ENCODE measurements around the gene SHISA8. TPM values are rescaled to one million over a fixed set of nuclear protein-coding genes. Genes with fewer than 3 reads are reported as not detected.

Gene SHISA8
- total RNA-seq, 4 donors from 2014 or later: 0.30 TPM; not detected in 3

DNA sequence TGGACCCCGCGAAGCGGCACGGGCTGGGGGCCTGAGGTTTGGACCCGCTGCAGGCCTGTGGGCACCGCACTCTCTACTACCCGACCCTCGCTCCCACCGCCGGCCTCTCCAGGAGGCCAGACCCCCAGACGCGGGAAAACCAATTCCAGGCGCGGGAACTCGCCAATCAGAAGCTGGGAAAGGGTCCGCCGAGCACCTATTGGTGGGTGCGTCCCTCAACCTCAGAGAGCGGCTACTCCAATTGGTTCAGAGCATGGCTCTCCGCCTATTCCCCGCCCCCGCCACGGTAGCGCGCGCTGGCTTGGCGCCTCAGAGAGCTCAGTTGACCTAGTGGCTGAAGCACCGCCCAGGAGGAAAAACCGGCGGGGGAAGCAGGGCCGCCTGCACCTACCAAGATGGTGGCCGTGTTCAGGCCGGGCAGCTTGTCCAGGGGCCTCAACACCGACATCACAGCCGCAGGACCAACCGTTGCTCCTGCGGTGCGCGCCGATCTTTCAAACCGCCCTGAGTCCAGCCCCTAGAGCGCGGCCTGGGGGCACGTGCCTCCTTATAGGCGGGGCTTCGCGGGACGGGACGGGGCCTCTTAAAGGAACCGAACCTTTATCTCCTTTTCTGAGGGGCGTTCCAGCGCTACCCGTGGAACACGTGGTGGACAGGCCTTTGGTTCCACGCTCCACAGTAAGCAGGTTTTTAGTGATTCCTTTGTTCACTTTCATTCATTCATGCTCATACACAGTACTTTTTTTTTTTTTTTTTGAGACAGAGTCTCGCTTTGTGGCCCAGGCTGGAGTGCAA, 32.0 kb upstream of the SHISA8 start, which contains the start of gene CENPM:
Gene CENPM (minus strand): TSS at position 524 of the 795 bp plus-strand sequence. CDS start 76 bp downstream, at position 448.
- TF ChIP-seq POLR2A (IDR thresholded peaks at IDR 0.05): no peak
- TF ChIP-seq, protein P1, sequence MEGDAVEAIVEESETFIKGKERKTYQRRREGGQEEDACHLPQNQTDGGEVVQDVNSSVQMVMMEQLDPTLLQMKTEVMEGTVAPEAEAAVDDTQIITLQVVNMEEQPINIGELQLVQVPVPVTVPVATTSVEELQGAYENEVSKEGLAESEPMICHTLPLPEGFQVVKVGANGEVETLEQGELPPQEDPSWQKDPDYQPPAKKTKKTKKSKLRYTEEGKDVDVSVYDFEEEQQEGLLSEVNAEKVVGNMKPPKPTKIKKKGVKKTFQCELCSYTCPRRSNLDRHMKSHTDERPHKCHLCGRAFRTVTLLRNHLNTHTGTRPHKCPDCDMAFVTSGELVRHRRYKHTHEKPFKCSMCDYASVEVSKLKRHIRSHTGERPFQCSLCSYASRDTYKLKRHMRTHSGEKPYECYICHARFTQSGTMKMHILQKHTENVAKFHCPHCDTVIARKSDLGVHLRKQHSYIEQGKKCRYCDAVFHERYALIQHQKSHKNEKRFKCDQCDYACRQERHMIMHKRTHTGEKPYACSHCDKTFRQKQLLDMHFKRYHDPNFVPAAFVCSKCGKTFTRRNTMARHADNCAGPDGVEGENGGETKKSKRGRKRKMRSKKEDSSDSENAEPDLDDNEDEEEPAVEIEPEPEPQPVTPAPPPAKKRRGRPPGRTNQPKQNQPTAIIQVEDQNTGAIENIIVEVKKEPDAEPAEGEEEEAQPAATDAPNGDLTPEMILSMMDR (IDR thresholded peaks at IDR 0.05): peak in 2 of 4 experiments; percentile 5 to 34
- Histone ChIP-seq H3K9me3 (no peaks in the 10 kb centered on the region), H3K27ac (peak within 1 kb of the TSS; percentile 44 to 56), H3K4me1 (peaks cover 0 to 6% of the 10 kb centered on the region in 2 donors), H3K36me3 (no peaks in the 10 kb centered on the region), H3K4me3 (peak within 1 kb of the TSS; percentile 56 to 60), H3K27me3 (no peaks in the 10 kb centered on the region)
- peak; percentile 87 to 91 for DNase-seq
- intact Hi-C loops (cut with DNase I; ENCODE audit: low total_unique reads): loop anchor here (10.0 kb wide), 1 partner anchor 122 kb away; no protein-coding TSS in a partner anchor

DNA sequence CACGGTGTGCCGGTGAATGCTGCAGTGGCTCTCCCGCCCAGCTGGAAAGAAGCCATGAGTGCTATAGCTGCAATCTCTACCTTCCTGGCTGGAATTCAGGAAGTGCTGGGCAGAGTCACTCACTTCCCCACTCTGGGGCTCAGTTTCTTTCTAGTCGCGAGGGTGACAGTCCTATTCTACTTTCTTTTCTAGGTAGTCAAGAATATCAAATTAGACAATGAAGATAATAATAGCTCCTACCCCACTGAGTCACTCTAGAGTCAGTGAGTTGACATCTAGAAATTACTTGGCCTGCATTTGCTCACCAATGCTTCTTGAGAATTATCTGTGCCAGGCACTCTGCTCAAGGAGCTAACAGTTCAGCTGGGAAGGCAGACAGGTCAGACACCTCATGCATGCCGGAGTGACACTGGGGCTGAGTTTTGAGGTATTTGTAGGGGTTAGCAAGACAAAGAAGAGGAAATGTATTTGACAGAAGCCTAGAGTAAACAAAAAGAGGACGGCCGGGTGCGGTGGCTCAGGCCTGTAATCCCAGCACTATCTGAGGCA, 28.9 kb upstream of the SHISA8 start:
- intact Hi-C loops (cut with DNase I; ENCODE audit: low total_unique reads): loop anchor here (5.0 to 10.0 kb wide), 2 partner anchors 119 to 246 kb away; partner anchors contain the start of gene MEI1
- DNase-seq: no peak
- H3K4me1 ChIP-seq: peaks cover 0 to 6% of the 10 kb centered on the region in 2 donors
- no peak overlapping the region for H3K27ac ChIP-seq
- no peak overlapping the region for H3K4me3 ChIP-seq
- H3K9me3 ChIP-seq: no peaks in the 10 kb centered on the region
- no peak for TF ChIP-seq POLR2A (IDR thresholded peaks at IDR 0.05)
- TF ChIP-seq, protein P1 (IDR thresholded peaks at IDR 0.05): no peak
- H3K27me3 ChIP-seq: no peaks in the 10 kb centered on the region
- no peaks in the 10 kb centered on the region for H3K36me3 ChIP-seq

DNA sequence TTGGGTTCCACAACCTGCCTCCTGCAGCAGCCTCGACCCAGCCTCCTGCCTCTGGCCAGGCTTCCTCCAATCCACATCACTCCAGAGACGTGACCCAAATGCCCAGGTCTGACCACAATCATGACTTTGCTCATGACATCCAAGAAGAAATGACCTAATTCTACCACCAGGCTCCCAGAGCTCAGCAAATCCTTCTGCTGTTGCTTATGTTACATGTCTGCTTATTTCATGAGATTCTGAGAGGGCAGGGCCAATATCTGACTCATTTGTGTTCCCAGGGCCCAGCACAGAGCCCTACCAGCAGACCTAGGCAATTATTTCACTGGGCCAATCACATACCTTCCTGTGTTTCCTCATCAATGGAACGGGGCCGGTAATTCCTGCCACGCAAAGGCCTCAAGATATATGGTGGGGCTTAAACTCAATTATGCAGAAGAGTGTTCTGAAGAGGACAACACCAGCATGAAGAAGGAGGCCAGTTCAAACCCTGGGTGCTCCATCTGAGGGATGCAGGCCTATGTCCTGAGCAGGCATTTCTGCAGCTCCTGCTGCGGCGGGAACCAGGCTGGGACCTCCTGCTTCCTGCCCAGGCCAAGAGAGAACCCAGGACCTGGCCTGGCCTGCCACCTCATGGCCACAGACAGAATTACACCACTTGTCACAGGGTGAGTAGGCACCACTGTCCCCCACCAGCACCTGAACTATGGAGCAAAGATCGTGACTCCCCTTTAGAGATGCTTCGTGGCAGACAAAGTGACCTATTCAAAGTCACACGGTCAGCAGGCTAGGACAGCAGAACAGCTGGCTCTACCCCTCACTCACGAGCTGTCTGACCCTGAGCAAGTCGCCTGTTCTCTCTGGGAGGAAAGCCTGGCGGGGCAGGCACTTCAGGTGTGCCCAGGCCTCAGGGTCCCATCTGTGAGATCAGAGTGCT, 26.2 kb upstream of the SHISA8 start:
- H3K4me1 ChIP-seq: peaks cover 0 to 4% of the 10 kb centered on the region in 2 donors
- no peaks in the 10 kb centered on the region for H3K9me3 ChIP-seq
- DNase-seq: peak; percentile 85
- no peak overlapping the region for H3K4me3 ChIP-seq
- no peak for TF ChIP-seq POLR2A (IDR thresholded peaks at IDR 0.05)
- TF ChIP-seq, protein P1 (IDR thresholded peaks at IDR 0.05): peak; percentile 86 to 99 (median 92)
- H3K36me3 ChIP-seq: no peaks in the 10 kb centered on the region
- intact Hi-C loops (cut with DNase I; ENCODE audit: low total_unique reads): loop anchor here (5.0 to 10.0 kb wide), 2 partner anchors 116 to 244 kb away; partner anchors contain the start of gene MEI1
- H3K27ac ChIP-seq: peak overlapping the region in 1 of 2 donors; percentile 39
- H3K27me3 ChIP-seq: no peaks in the 10 kb centered on the region

DNA sequence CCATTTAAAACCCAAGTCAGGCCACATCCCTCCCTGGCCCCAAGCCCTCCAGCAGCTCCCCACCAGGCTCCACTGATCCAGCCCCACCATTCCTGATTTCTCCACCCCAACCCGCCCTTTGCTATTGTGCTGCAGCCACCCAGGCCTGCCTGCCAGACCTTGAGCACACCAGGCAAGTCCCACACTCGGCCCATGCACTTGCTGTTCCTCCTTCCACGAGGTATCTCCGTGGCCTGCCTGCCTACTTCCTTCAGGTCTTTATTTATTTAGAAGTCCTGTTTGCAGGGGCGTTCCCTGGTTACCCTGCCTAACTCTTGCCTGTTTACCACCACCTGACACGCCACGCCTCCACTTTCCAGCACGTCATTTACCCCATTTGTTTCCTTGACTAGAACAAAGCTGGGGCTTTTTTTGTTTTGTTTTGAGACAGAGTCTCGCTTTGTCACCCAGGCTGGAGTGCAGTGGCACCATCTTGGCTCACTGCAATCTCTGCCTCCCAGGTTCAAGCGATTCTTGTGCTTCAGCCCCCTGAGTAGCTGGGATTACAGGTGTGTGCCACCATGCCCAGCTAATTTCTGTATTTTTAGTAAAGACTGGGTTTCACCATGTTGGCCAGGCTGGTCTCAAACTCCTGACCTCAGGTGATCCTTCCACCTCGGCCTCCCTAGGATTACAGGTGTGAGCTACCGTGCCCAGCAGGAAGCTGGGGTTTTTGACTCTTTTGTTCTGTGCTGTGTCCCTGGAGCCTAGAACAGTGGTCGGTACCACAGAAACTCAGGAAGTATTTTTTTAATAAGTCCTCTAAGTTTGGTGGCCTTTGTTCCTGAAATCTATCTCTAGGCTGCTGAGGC, 25.3 kb upstream of the SHISA8 start:
- H3K4me3 ChIP-seq: no peak overlapping the region
- no peaks in the 10 kb centered on the region for H3K9me3 ChIP-seq
- TF ChIP-seq, protein P1 (IDR thresholded peaks at IDR 0.05): no peak
- TF ChIP-seq POLR2A (IDR thresholded peaks at IDR 0.05): peak in 1 of 2 donors; percentile 17
- no peaks in the 10 kb centered on the region for H3K27me3 ChIP-seq
- no peaks in the 10 kb centered on the region for H3K4me1 ChIP-seq
- H3K27ac ChIP-seq: peak overlapping the region in 1 of 2 donors; percentile 39
- intact Hi-C loops (cut with DNase I; ENCODE audit: low total_unique reads): loop anchor here (5.0 to 10.0 kb wide), 2 partner anchors 115 to 243 kb away; partner anchors contain the start of gene MEI1
- H3K36me3 ChIP-seq: no peaks in the 10 kb centered on the region
- no peak for DNase-seq
